Stimulated activated CD4-positive, alpha-beta T cell treated with anti-CD3 and anti-CD28 coated beads, Interleukin-1b, Interleukin-23, amount 100 ng/mL, for 4 hours (primary cell): Measurements from ENCODE around the gene CRYBG1.

Experiments
- DNase-seq, 2 donors: peaks; one replicate each; pipeline ENCODE4 v3.0.0-alpha.2; 2020; ENCODE audit warnings: low read depth in 2 of 2

CRYBG1 gene

DNA sequence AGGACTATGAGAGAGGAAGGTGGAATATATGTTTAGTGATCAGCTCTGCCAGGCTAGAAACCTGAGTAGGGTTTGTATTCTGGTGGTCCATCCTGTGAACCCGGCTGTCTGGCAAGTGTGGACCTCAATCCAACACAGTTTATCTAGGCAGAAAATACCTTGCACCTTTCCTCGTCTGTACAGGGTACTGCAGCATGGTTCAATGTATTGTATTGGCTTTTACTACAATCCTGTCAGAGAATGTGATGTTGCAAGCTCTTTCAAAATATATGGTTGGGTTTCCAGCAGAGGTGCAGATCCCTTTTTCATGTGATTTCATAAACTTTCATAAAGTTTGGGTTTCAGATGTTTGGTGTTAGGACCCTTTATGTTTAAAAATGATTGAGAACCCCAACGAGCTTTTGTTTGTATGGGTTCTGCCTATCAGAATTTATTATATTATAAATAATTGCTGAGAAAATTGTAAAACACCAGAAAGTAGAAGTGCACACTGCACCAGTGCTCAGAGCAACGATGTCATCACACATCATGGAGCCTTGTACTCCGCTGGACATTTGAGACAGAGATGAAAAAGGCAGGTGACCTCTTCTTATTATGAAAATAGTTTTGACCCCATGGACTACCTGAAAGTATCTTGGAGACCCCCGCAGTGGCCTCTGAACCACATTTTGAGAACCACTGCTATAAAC is 162.2 kb downstream of the CRYBG1 start:
- no peak for DNase-seq

DNA sequence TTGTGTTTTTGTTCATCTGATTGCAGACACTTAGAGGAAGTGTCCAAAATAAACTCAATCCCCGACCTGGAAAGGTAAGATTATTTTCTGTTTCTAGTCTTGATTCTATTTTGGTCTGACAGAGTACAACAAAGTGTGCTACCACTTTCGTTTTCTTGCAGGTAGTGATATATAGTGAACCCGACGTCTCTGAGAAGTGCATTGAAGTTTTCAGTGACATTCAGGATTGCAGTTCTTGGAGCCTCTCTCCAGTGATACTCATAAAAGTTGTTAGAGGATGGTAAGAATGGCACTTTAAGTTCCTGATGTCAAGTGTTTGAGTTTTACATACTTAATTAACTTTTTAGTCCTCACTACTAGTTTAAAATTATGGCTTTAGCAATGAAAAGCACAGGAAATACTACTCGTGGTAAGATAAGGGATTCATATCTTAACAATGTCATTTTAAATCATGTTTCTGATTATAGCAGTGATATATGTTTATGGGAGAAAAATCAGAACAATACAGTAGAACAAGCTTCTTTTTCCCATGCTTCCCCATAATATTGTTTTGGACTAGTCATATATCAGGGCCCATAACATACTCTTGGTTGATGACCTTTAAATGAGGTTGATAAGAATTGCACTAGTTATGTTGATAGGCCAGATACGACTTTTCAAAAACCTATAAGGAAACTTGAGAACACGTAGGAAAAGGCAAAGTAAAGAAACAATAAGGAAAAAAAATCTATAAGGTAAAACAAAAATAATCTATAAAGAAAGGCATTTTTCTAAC is 164.8 kb downstream of the CRYBG1 start:
- DNase-seq: no peak

DNA sequence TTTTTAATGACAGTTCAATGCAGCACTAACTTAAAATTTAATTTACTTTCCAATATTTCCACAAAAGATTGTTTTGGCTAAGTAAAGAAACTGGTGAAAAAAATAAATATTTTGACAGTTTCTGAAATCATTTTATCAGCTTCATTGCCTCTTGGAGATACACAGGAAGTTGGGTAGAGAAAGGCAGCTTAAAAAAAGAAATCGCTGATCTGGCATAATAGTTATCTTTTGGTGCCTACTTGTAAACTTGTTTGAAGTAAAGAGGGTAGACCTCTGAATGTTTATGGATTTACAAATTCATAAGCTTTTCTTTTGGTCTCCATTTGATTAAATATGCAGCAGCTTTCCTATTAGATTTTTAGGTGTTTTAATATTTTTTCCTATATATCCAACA is 165.4 kb downstream of the CRYBG1 start:
- DNase-seq: no peak

DNA sequence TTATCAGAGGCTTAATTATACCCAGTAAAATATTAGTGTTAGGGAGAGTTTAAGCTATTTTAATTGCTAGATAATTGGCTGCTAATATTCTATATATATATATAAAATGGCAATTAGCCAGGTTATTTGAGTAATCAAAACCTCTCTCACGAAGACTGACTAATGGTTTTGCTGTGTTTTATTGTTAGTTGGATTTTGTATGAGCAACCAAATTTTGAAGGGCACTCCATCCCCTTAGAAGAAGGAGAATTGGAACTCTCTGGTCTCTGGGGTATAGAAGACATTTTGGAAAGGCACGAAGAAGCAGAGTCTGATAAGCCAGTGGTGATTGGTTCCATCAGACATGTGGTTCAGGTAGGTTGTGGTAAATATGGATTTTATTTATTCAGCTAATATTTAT is 166.6 kb downstream of the CRYBG1 start:
- no peak for DNase-seq

DNA sequence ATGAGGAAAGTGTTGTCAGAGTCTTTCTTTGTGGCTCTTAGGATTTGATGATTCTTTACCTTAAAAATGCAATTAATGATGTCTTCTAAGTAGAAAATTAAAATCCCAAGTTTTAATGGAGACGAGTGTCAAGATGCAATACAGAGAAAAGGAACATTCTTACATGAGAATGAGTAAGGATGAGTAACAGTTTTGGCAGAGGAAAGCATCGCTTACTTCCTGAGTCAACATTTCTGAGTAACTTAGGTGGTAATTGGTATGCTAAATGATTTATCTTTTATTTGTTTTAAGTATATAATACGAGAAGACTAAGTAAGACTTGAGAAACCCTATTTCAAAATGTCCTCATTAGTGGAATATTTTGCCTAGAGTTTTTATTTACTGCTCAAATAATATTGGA is 167.5 kb downstream of the CRYBG1 start:
- DNase-seq: no peak

DNA sequence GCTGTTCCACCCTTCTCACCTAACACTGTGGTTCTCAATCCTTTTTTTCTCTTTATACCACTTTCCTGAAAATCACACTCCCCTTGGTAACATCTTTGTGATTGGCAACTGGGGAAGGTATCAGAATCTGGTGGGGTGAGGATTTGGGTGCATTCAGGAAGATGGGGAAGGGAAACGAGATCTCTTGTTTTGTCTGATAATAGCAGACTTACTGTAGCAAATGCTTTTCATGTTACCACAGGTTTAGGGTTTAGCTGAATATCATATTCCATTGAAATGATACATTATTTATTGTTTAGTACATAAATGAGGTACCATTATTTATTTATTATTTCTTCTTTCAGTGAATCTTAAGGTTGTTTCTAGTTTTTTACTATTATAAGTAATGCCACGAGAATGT is 168.0 kb downstream of the CRYBG1 start:
- DNase-seq: no peak

DNA sequence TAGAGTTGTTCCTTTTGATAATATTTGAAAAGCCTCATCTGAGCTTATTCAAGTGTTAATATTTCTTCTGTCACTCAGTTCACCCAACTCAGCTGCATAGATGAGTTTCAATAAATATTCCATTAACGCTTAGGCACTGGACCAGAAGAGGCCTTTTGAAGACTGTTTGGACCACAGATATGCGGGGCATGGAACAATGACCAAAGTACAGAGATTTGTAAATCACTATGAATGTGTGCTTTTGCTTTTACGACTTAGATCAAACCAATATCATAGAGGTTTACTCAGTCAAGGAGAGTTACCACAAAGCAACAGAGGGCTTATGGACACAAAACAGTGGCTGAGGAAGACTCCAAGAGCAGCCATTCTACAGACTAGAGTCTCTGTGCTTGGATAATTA is 168.9 kb downstream of the CRYBG1 start:
- DNase-seq: no peak

DNA sequence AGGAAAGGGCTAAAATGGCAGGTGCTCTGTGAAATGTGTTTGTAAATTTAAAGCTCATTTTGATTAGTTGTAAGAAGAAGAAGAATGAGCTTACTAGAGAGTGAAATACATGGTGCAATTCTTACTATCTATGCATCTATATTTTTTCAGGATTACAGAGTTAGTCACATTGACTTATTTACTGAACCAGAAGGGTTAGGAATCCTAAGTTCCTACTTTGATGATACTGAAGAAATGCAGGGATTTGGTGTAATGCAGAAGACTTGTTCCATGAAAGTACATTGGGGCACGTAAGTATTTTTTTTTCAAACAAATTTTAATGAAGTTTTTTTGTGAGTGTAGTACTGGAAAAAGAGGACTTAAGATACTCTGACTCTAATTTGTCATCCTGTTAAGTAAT is 169.5 kb downstream of the CRYBG1 start:
- DNase-seq: no peak

DNA sequence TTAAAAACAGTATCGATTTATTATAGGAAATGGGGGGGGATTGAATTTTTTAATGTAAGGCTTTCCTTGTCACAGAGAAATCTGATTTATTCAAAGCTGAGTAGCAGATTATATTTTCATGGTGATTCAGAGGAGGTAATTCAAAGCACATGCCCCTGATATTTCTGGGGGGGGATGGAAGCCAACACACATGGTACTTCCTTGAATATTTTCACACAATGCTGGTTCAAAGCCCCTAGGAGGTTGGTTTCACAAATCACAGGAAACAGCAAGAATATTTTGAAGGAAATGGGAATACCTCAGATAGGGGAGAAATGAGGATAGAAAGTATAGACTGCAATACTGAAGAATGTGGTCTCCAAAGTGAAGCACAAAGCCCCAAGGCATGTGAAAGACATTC is 170.0 kb downstream of the CRYBG1 start:
- DNase-seq: no peak

DNA sequence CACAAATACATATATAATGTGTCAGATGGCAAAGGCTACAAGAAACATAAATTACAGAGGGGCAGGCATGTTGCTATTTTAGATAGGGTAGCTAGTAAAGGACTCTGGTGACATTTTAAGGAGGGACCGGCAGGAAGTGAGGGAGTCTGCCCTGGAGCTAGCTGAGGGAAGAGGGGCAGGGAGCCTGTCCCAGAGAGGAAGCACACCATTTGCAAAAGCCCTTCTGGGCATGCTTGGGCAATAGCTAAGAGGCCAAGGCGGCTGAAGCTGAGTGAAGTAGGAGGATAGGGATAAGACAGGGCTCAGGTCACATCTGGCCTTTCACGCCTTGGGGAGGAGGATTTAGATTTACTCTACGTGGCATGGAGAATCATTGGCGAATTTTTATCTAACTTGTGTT is 172.5 kb downstream of the CRYBG1 start:
- DNase-seq: no peak

DNA sequence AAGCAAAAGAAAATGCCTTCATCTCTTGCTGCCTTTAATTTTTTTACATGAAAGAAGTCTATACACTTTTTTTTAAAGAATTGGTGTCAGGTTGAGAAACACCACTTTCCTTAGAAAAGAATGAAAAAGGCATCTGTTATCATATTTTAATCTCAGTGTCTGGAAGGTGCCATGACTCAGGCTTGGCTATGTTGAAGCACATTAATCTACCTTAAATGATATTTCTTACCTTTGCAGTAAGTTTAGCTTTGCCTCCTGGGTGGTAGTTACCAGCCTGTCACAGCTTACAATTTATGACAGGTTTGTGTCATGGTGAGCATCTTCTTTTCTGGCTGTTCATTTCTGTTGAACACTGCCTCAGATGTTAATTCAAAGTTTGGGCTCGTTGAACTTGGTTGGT is 173.5 kb downstream of the CRYBG1 start:
- no peak for DNase-seq

DNA sequence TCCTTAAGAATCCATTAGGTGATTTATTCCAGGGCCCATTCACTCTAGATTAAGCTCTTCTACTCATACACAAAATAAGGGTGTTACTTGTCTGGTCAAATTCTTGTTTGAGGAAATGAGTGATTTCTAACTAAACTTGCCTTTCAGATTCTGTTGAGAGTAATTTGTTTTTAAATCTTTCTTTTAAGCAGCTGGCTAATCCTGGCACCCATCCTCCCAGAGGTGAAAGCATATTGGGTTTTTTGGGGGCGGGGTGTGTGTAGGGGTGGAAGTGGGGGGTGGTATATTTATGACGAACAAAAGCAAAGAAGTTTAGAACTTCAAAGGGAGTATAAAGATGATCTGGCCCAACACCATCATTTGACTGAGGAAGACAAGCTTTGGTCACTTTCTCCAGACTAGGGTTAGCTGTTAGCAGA is 174.1 kb downstream of the CRYBG1 start:
- peak; percentile 23 to 47 for DNase-seq

DNA sequence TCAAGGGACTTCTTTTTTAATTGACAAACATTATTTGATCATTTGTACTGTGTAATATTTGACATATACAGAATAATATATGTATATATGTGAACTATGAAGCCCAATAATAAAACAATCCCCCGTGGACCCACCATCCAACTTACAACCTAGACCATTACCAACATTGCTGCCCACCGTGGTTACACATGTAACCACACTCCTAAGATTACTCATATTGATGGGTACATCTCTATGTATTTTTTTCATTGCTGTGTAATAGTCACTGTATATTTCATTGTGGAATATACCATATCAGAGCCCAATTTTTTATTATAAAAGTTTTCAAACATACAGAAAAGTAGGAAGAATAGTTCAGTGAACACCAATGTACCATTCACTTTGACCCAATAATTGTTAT is 174.5 kb downstream of the CRYBG1 start:
- no peak for DNase-seq

DNA sequence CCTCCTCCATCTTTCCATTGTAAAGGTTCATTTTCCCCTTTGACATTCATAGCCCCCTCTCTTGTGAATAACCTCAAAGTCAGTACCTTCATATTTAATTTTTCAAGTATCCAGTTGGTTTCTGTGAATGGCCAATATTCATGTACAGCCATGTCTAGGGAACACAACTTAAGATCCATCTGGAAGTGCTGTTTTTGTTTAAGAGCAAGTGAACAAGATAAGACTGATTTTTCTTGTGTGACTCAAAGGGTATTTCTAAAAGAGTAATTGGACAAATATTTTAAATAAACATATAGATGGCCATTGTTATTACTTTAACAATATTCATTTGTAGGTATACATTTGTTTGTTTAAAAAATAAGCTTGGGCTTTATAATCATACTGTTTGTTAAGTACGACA is 175.8 kb downstream of the CRYBG1 start:
- no peak for DNase-seq

DNA sequence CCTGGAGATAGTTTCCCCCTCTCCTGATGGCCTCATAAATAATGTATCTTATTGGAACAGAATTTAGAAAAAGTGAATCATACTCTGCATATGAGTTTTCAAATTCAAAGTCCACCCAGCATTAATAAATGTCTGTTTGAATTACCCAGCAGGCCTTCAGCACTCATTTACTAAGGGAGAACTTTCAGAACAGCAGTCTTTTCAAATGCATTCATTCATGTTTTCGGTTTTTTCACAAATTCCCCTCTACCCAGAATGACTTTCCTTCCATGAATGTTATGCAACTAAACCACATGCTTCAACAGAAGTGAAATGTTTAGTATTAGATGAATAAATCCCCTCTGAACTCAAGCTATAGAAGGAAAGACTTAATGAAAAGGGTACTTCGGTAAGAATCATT is 176.3 kb downstream of the CRYBG1 start:
- no peak for DNase-seq

DNA sequence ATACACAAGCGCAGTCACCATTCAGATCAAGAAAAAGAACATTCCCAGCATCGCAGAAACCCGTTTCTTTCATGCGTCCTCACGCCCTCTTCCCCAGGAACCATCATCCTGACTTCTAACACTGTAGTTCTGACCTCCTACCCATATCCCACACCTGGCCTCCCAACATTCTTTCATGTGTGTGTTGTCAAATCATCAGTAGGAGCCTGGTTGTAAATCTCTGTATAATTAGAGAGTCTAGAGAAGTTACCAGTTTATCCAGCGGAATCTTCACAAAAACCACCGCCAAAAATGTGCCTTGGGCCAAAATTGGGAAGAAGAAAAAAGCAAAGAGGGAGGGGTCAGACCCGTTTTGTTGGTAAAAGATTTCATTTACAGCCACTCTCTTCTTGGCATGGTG is 177.1 kb downstream of the CRYBG1 start:
- no peak for DNase-seq

DNA sequence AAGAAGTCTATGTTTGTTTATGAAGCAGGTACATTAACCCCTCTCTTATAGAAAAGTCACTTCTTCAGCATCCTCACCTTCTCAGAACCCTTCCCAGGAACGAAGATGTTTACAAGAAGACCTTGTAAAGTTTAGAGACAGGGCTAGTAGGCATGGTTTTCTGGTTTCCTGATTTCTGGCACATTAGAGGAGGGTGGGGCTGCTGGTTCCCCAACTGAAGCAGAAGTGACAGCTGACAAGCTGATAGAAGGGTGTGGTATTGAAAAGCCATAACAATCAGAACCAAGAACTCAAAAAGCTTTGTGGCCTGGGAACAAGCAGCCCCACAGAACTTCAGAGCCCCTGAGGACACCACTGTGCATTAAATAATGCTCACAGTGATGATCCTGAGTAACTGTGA is 177.6 kb downstream of the CRYBG1 start:
- no peak for DNase-seq

DNA sequence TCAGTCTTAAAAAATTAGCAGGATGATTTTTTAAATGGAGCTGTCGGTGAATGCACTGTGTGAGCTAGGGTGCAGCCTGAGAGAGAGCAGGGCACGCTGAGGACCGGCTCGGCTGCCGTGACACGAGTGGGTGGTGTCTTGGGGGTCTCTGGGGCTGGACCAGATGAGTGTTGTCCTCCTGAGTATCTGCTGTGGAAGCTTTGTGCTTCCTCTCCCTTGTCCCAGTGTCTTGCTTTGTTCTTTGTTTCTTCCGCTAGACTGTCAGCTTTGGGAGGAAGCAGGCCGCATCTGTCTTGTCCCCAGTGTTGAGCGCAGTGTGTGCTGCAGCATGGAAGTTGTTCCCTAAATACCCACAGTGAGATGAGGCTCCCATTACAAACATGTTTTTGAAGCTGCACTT is 179.4 kb downstream of the CRYBG1 start:
- no peak for DNase-seq

DNA sequence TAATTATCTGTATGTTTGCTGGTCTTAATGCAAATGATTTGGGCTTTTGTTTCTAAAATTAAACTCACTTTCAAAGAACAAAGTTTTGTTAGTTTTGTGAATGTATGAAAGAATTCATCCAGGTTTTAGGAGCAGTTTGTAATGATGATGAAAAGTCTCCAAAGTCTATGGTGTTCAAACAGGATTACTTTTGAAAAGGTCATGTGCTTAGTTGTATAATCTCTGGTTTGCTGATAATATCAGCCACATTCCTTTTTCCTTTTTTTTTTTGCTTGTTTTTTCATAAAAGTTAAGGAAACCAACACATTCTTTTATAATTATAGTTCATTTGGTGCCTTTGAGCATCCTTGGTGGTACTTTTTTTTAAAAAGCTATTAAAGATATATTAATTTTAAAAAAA is 179.9 kb downstream of the CRYBG1 start:
- no peak for DNase-seq

DNA sequence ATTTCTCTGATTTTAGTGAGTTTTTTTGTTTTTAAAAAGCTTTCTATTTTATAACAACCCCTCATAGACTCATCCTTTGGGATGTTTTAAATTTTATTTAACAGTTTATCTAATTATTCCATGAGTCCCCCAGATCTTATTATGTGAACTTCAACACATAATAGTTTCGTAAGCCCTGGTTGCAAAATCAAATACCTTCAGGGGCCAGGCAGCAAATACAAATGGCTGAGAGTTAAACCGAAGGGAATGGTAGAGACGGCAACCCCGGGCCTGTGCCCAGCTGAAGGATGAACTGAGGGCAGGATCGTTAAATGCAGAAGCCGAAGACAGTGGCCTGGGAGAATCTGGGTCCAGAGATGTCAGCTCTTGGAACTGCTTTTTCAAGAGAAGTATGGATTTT is 180.4 kb downstream of the CRYBG1 start:
- no peak for DNase-seq

DNA sequence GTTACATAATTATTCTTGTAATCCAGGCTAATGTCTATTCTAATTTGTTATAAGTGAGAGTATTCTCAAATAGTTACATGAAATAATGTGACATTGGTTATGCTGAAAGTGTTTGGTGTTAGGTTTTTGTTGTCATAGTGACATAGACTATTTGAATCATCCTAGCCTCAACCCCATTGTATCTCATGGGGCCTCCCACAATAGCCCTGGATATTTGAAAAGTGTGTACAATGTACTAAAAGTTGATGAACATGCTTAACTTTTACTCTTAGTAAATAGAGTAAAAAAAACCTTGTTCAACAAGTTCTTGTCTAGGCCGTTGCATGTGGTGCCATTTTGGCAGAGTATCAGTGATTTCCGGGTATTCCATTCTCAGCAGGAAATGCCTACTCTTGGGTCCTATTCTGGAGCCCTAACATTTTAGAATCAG is 185.8 kb downstream of the CRYBG1 start:
- DNase-seq: no peak

DNA sequence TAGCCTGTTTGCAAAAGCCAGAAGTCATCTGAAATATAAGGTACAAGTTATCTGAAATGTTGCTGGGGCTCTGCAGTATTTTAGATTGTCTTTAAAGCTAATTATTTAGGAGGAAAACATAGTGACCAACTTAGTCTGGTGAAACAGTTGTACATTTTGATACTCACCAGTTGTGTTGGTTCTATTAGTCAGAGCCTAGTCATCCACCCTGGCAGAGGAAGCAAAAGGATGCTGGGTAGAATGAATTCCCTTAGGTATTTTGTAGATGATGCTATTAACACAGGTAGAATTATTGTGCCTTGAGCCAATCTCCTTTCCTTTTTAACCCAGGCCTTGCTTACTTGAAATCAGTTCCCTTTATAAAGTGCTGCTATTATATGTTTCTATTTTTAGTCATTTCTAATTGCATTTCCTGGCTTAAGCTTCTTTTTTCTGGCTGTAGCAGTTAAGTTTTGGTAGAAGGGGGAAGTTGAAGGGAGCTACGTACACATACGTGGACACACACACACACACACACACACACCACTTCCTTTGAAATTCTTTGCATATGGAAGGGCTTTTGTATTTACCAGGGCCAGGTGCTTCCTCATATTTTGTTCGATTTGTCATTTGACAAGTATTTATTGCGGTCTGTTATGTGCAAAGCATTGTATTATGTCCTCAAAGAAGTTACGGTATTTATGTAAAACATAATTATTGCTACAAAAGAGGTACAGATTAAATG is 186.3 kb downstream of the CRYBG1 start:
- no peak for DNase-seq
